ENCODE data around the gene COX8A. TPM values are rescaled to one million over a fixed set of nuclear protein-coding genes. Genes with fewer than 3 reads are reported as not detected.

The COX8A gene
- total and polyA plus RNA-seq, 2 donors (not counting 1 experiment from before 2014, with no cell fraction given), result 99.0 to 244 TPM

DNA sequence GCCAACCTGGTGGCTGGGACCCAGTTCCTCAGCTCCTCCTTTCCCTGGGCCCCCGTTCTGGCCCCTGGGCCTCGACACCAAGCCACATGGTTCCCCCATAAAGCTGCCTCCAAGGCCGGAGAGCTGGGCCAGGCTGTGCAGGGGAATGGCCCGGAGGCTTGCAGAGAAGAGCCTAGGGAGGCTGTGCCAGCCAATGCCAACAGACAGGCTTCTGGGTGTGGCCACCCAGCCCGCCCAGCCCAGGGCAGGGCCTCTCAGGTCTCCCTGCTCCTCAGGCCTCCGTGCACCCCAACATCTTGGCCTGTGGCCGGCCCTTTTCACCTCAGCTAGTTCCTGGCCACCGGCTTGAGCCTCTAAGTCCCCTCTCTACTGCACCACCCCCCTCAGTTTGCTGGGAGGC is 43.9 kb downstream of the COX8A start:
- Mint-ChIP-seq H3K9me3 (ENCODE audit: insufficient read depth) (no peaks in the 10 kb centered on the region), H3K4me1 (no peaks in the 10 kb centered on the region), H3K27ac (no peak overlapping the region), H3K4me3 (no peak overlapping the region), H3K27me3 (no peaks in the 10 kb centered on the region)
- Histone ChIP-seq H3K4me2 (replicated peaks; ENCODE audit: low read depth, low read length, poor library complexity, severe bottlenecking) (no peak overlapping the region), H3K79me2 (ENCODE audit: control insufficient read depth, insufficient read depth, low read length) (no peaks in the 10 kb centered on the region), H4K20me1 (ENCODE audit: control insufficient read depth, insufficient read depth, low read length, poor library complexity, severe bottlenecking) (no peaks in the 10 kb centered on the region), H3K4me1 (ENCODE audit: control insufficient read depth in 2 of 2, insufficient read depth in 2 of 2, low read length in 2 of 2) (no peaks in the 10 kb centered on the region), H3K27me3 (replicated peaks in 1 of 4; ENCODE audit: control extremely low read depth in 1 of 4, control insufficient read depth in 3 of 4, insufficient read depth in 4 of 4, low read length in 3 of 4) (no peaks in the 10 kb centered on the region), H3K4me3 (ENCODE audit: control extremely low read depth in 1 of 5, extremely low read depth in 1 of 5, insufficient read depth in 1 of 5, low read depth in 2 of 5, low read length in 4 of 5) (no peak overlapping the region), H3K9me3 (ENCODE audit: control extremely low read depth in 1 of 3, control insufficient read depth in 2 of 3, insufficient read depth in 1 of 3, low read length in 2 of 3) (no peaks in the 10 kb centered on the region), H3K9ac (ENCODE audit: low read length) (no peak overlapping the region), H3K27ac (ENCODE audit: low read length in 2 of 2) (no peak overlapping the region), H2AFZ (ENCODE audit: insufficient read depth, low read depth, low read length, poor library complexity, severe bottlenecking) (no peak overlapping the region), H3K36me3 (replicated peaks in 1 of 2; ENCODE audit: control extremely low read depth in 1 of 2, control insufficient read depth in 1 of 2, extremely low read depth in 1 of 2, insufficient read depth in 2 of 2, low read length in 1 of 2) (no peaks in the 10 kb centered on the region)
- TF ChIP-seq EZH2 (IDR thresholded peaks at IDR 0.05; ENCODE audit: borderline replicate concordance, insufficient read depth, low read depth, low read length, poor library complexity, severe bottlenecking) (no peak), CTCF (IDR thresholded peaks at IDR 0.05) (no peak)
- CTCF ChIA-PET, result interaction anchor here (0.9 kb wide), 1 partner anchor 18 kb away, joined by 3 read pairs; no protein-coding TSS in a partner anchor
- POLR2A ChIA-PET, result no interaction called here
- intact Hi-C loops (cut with micrococcal nuclease), result no loop called here
- DNase-seq (no peak), ATAC-seq (ENCODE audit: low read depth) (no peak)
- 91% methylated on average over 8 of the region's 8 CpGs for WGBS (ENCODE audit: insufficient coverage)

- Histone ChIP-seq H3K4me3 (ENCODE audit: control extremely low read depth in 1 of 5, extremely low read depth in 1 of 5, insufficient read depth in 1 of 5, low read depth in 2 of 5, low read length in 4 of 5) (no peak overlapping the region), H3K9me3 (ENCODE audit: control extremely low read depth in 1 of 3, control insufficient read depth in 2 of 3, insufficient read depth in 1 of 3, low read length in 2 of 3) (no peaks in the 10 kb centered on the region), H3K79me2 (ENCODE audit: control insufficient read depth, insufficient read depth, low read length) (no peaks in the 10 kb centered on the region), H3K4me2 (replicated peaks; ENCODE audit: low read depth, low read length, poor library complexity, severe bottlenecking) (no peak overlapping the region), H2AFZ (ENCODE audit: insufficient read depth, low read depth, low read length, poor library complexity, severe bottlenecking) (no peak overlapping the region), H3K27ac (ENCODE audit: low read length in 2 of 2) (no peak overlapping the region), H4K20me1 (ENCODE audit: control insufficient read depth, insufficient read depth, low read length, poor library complexity, severe bottlenecking) (no peaks in the 10 kb centered on the region), H3K9ac (ENCODE audit: low read length) (no peak overlapping the region), H3K36me3 (replicated peaks in 1 of 2; ENCODE audit: control extremely low read depth in 1 of 2, control insufficient read depth in 1 of 2, extremely low read depth in 1 of 2, insufficient read depth in 2 of 2, low read length in 1 of 2) (no peaks in the 10 kb centered on the region), H3K4me1 (ENCODE audit: control insufficient read depth in 2 of 2, insufficient read depth in 2 of 2, low read length in 2 of 2) (no peaks in the 10 kb centered on the region), H3K27me3 (replicated peaks in 1 of 4; ENCODE audit: control extremely low read depth in 1 of 4, control insufficient read depth in 3 of 4, insufficient read depth in 4 of 4, low read length in 3 of 4) (no peaks in the 10 kb centered on the region)
- WGBS (ENCODE audit: insufficient coverage), result 88% methylated on average over 16 of the region's 27 CpGs
- ATAC-seq (ENCODE audit: low read depth) (no peak), DNase-seq (no peak)
- ChIA-PET POLR2A (no interaction called here), CTCF (interaction anchor here (0.9 kb wide), 1 partner anchor 19 kb away, joined by 3 read pairs; no protein-coding TSS in a partner anchor)
- no peak overlapping the region for H3K27ac Mint-ChIP-seq
- no peaks in the 10 kb centered on the region for H3K9me3 Mint-ChIP-seq (ENCODE audit: insufficient read depth)
- no peak for TF ChIP-seq CTCF (IDR thresholded peaks at IDR 0.05)
- TF ChIP-seq EZH2 (IDR thresholded peaks at IDR 0.05; ENCODE audit: borderline replicate concordance, insufficient read depth, low read depth, low read length, poor library complexity, severe bottlenecking), result no peak
- H3K4me3 Mint-ChIP-seq, result no peak overlapping the region
- intact Hi-C loops (cut with micrococcal nuclease), result no loop called here
- no peaks in the 10 kb centered on the region for H3K4me1 Mint-ChIP-seq
- H3K27me3 Mint-ChIP-seq, result no peaks in the 10 kb centered on the region
These were observed 45.0 kb downstream of the COX8A start for GRCh38 chr11:64019106-64020037.
